GM12875 (cell line): ENCODE results near the gene TLE4.

Source experiments
- H3K4me3 ChIP-seq: one replicate; pipeline ENCODE4 v1.5.1; 2011; ENCODE audit warnings: low read depth, low read length, control low read depth
- TF ChIP-seq, protein P1 (sequence below): IDR thresholded peaks from 2 replicates; pipeline ENCODE4 v1.5.1; 2011; ENCODE audit warnings: low read depth, mild to moderate bottlenecking, control low read depth, inconsistent platforms, low read length, moderate library complexity, borderline replicate concordance; ENCODE audit not compliant: insufficient read depth

The TLE4 gene

DNA sequence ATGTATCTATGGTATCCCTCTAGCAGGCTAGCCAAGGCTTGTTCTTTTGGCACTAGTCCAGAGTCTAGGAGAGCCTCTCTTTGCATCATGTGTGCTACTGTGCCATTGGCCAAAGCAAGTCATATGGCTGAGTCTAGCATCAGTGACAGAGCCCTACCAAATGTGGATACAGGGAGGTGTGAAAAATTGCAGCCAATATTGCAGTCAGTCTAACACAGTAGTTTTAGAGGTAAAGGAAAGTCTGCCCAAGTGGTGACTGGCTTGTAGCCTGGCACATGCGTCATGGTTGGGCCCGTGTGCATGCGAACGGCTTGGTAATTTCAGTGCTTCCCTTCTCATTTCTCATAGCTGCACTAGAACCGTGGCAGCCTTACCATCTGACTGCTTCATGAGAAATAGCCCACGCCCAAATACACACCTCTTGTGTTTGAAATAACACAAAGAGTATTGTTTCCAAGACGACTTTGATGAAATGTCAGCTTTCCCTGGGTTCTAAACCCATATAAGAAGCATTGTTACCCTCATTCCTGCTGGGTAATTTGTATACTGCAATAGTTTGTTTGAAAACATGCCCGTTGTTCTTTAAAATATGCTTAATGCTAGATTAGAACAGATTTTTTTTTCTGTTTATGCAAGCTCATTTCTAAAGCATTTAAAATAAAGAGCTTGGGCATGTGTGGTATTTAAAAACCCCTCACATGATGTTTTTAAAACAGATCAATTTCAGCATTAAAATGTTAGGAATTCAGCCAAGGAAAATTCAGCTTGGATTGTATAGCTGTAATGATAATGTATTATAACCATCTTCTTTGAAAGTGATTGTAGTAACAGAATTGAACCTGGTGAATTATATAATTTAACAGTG is 113.2 kb downstream of the TLE4 start:
- H3K4me3 ChIP-seq: no peak overlapping the region
- TF ChIP-seq, protein P1, sequence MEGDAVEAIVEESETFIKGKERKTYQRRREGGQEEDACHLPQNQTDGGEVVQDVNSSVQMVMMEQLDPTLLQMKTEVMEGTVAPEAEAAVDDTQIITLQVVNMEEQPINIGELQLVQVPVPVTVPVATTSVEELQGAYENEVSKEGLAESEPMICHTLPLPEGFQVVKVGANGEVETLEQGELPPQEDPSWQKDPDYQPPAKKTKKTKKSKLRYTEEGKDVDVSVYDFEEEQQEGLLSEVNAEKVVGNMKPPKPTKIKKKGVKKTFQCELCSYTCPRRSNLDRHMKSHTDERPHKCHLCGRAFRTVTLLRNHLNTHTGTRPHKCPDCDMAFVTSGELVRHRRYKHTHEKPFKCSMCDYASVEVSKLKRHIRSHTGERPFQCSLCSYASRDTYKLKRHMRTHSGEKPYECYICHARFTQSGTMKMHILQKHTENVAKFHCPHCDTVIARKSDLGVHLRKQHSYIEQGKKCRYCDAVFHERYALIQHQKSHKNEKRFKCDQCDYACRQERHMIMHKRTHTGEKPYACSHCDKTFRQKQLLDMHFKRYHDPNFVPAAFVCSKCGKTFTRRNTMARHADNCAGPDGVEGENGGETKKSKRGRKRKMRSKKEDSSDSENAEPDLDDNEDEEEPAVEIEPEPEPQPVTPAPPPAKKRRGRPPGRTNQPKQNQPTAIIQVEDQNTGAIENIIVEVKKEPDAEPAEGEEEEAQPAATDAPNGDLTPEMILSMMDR: no peak

DNA sequence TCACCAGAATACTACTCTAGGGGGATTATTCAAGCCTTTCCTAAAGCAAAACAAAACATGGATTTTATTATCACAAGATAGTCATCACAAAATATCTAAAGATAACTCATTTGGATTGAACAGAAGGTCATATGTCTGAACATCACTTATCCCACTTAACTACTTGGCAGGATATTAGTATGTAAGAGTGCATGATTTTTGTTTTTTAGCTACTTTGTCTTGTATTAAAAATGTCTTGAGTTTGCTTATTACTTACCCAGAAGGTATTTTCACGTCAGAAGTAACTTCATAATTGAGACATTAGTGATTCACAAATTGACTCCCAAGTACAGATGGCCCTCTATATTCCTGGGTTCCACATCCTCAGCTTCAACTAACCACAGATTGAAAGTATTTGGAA is 113.8 kb downstream of the TLE4 start:
- TF ChIP-seq, protein P1: no peak
- no peak overlapping the region for H3K4me3 ChIP-seq

DNA sequence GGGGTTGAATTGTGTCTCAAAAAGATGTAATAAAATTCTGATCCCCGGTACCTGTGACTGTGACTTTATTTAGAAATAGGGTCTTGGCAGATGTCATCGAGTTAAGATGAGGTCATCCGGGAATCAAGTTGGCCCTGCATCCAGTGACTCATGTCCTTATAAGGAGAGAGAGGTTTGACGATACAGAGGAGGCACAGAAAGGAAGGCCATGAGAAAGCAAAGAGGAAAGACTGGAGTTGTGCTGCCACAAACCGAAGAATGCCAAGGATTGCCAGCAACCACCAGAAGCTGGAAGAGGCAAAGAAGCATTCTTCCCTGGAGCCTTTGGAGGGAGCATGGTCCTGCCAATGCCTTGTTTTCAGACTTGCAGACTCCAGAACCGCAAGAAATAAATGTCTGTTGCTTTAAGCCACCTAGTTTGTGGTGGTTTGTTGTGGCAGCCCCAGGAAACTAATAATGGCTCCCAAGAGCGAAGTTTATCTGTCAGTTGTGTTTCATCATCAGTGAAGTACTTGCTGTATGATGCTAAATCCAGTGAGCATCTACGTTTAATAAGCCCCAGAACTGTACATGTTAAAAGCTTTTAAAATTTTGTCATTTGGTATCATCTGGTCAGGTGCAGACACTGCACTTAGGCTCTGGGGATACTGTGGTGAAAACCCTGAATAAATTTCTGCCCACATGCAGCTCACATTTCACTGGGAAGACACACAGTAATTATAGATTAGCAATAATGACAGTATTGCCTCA is 114.8 kb downstream of the TLE4 start:
- TF ChIP-seq, protein P1: no peak

DNA sequence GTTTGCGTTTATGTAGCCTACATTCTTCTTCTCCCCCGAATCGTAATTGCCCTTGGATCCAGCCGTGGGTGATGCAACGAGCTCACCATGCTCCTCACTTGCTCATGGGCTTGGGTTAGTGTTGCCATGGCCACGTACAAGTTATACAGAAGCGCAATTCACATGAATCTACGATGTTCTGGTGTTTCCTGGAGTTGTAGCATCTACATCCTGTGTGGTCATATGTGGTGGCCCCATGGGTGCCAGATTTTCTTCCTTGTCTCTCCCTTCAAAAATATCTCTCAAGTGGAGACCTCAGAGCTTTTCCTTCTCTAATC is 115.3 kb downstream of the TLE4 start:
- no peak overlapping the region for H3K4me3 ChIP-seq
- TF ChIP-seq, protein P1: no peak

More for the DNA sequence above, 114.8 kb downstream of the TLE4 start:
- no peak overlapping the region for H3K4me3 ChIP-seq

DNA sequence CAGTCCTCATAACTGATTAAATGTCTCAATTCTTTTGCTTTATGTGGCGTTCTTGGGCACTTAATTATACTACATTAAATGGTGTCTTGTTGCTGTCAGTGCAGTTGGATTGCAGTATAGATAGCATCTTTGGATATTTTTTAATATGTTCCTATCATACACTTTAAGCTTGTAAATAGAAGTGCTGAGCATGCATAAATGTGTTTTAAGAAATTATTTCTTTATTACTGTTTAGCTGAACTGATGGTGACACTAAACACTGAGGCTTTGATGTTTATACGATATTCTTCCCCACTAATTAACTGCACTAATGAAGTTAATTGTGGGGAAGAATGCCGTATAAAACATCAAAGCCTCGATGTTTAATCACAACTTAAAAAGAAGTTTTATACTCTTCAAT is 116.6 kb downstream of the TLE4 start:
- TF ChIP-seq, protein P1: no peak
- no peak overlapping the region for H3K4me3 ChIP-seq

DNA sequence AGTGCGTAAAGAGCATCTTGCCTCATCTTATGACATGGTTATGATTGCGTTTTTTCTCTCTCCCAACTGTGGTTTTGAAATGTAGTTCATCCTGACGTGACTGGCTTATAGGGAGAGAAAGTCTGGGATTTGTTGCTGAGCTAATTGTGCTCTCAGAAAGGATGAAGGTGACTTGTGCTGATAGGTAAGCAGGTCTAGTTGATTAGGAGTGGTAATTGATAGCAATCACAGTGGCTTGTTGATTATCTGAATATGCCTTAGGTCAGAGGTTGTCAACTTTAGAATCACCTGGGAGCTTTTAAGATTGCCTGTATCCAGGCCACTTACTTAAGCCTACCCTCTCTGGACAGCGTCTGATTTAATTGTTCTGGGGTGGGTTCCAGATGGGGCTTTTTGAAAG is 117.8 kb downstream of the TLE4 start:
- no peak overlapping the region for H3K4me3 ChIP-seq
- TF ChIP-seq, protein P1: no peak

DNA sequence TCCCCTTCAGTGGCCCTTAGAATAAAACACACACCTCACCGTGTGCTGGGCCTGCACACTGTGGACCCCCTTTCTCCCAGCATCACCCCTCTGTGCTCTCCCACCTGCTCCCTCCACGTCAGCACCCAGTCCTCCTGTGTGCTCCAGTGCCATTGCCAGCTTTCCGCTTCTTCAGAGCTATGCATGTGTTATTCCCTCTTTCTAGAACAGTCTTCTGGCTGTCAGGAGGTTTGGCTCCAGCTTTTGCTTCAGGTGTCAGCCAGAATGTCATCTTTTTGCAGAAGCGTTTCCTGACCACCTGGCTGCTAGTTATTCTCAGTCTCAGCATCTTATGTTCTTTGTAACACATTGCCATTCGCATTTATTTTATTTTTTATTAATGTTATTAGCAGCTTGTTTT is 119.7 kb downstream of the TLE4 start:
- TF ChIP-seq, protein P1: no peak
- no peak overlapping the region for H3K4me3 ChIP-seq
